Mucosa of descending colon (tissue), 3 donors: ENCODE measurements around the gene CPT1A. TPM values are rescaled to one million over a fixed set of nuclear protein-coding genes. Genes with fewer than 3 reads are reported as not detected.
A peak's percentile ranks its signal among the peaks of the same experiment; 100 is the strongest.

Source experiments
- ATAC-seq: fragments of 200-7000 bp; cut with Tn5 transposase; one replicate; pipeline ENCODE4 v1.9.1; 2020; ENCODE audit warnings: mild to moderate bottlenecking, moderate library complexity
- DNase-seq, 3 donors: peaks; one replicate each; pipeline ENCODE4 v3.0.0-alpha.2; 2020
- H3K36me3 ChIP-seq: fragments of 200-600 bp; one replicate; pipeline ENCODE4 v1.8.0; 2021; ENCODE audit warnings: low read depth, mild to moderate bottlenecking
- H3K4me1 ChIP-seq: fragments of 200-600 bp; one replicate; pipeline ENCODE4 v1.8.0; 2021; ENCODE audit warnings: low read depth, mild to moderate bottlenecking
- H3K4me3 ChIP-seq: fragments of 200-600 bp; one replicate; pipeline ENCODE4 v1.8.0; 2021; ENCODE audit warnings: mild to moderate bottlenecking
- H3K9me3 ChIP-seq: fragments of 200-600 bp; one replicate; pipeline ENCODE4 v1.8.0; 2021; ENCODE audit warnings: mild to moderate bottlenecking
- intact Hi-C, 2 donors: fragments of 100-400 bp; cut with DNase I in 1 of 2; cut with micrococcal nuclease in 1 of 2; formaldehyde crosslinking; loops; one replicate each; pipeline versions ENCODE4 v1.11.0 to v1.11.1; 2022; cut with DNase I, micrococcal nuclease
- total RNA-seq, 3 donors: library from RNA; stranded (reverse); fragmentation: NEBNext Ultra II Directional in 2 of 3; extraction: Animal tissue kit (Norgen Biotek cat#: 25700) in 2 of 3; gene quantifications; one replicate each; pipeline versions ENCODE4 v1.2.1 to v1.2.4, GENCODE V29; 2021 to 2023
- TF ChIP-seq, protein P1 (sequence below): fragments of 200-600 bp; IDR thresholded peaks from one replicate; pipeline ENCODE4 v1.8.0; 2022; ENCODE audit warnings: antibody characterized with exemption, mild to moderate bottlenecking
- donor health status: DM: no; HTN: no; CAD: no; lungs with moderate emphysema.
- donor health status: DM: no; HTN: no; CAD: no.
- donor health status: DM: no; HTN: yes; CAD: no.

Gene CPT1A
- total RNA-seq, 3 donors from 2014 or later, result 130 to 191 (median 144) TPM

DNA sequence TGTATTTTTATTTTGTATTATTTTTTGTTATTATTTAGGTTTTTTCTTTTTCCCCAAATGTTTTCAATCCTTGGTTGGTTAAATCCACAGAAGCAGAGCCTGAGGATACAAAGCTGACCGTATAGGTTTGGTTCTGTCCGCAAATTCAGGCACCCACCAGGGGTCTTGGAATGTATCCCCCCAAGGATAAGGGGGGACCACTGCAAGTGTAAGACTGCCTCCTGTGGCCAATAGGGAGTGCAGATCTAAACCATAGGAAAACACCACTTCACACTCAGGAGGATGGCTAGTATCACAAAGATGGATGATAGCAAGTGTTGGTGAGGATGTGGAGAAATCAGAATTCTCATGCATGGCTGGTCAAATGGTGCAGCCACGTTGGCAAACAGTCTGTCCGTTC lies 20.0 kb downstream of the CPT1A start:
- intact Hi-C loops, result no loop called here
- DNase-seq (no peak), ATAC-seq (no peak)
- H3K4me1 ChIP-seq, result peaks cover 18% of the 10 kb centered on the region
- TF ChIP-seq, protein P1, sequence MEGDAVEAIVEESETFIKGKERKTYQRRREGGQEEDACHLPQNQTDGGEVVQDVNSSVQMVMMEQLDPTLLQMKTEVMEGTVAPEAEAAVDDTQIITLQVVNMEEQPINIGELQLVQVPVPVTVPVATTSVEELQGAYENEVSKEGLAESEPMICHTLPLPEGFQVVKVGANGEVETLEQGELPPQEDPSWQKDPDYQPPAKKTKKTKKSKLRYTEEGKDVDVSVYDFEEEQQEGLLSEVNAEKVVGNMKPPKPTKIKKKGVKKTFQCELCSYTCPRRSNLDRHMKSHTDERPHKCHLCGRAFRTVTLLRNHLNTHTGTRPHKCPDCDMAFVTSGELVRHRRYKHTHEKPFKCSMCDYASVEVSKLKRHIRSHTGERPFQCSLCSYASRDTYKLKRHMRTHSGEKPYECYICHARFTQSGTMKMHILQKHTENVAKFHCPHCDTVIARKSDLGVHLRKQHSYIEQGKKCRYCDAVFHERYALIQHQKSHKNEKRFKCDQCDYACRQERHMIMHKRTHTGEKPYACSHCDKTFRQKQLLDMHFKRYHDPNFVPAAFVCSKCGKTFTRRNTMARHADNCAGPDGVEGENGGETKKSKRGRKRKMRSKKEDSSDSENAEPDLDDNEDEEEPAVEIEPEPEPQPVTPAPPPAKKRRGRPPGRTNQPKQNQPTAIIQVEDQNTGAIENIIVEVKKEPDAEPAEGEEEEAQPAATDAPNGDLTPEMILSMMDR, result no peak
- no peaks in the 10 kb centered on the region for H3K36me3 ChIP-seq
- H3K4me3 ChIP-seq, result no peak overlapping the region
- no peaks in the 10 kb centered on the region for H3K9me3 ChIP-seq

DNA sequence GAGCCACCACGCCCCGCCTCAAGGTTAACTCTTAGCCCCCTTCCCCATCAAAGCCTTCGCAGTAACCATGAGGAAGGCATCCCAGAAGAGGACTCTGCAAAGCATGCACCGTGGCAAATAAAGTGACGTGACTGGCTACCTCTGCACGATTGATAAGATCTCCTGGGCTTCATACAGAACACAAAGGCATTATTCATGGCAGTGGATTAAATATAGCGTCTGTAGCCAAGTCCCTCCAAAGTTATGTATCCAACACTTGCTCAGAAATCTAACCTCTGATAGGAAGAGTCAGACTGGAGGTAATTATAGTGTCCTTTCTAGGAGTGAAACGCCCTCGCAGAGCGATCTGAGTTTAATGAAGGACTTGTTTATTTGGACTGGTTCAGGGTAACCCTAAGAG lies 22.4 kb downstream of the CPT1A start:
- ATAC-seq, result no peak
- no peak for DNase-seq
- H3K4me1 ChIP-seq, result no peaks in the 10 kb centered on the region
- H3K4me3 ChIP-seq, result no peak overlapping the region
- no peaks in the 10 kb centered on the region for H3K9me3 ChIP-seq
- TF ChIP-seq, protein P1, result no peak
- intact Hi-C loops, result no loop called here
- H3K36me3 ChIP-seq, result peaks cover 3% of the 10 kb centered on the region

GRCh38 chr11:68818181-68818580 lies 23.5 kb downstream of the CPT1A start:
- Histone ChIP-seq H3K4me3 (no peak overlapping the region), H3K4me1 (no peaks in the 10 kb centered on the region), H3K36me3 (peaks cover 3% of the 10 kb centered on the region), H3K9me3 (no peaks in the 10 kb centered on the region)
- intact Hi-C loops, result no loop called here
- TF ChIP-seq, protein P1, result no peak
- ATAC-seq (peak; percentile 50), DNase-seq (no peak)

- TF ChIP-seq, protein P1, result no peak
- DNase-seq (no peak), ATAC-seq (no peak)
- peaks cover 5% of the 10 kb centered on the region for H3K4me1 ChIP-seq
- H3K36me3 ChIP-seq, result peaks cover 3% of the 10 kb centered on the region
- H3K9me3 ChIP-seq, result no peaks in the 10 kb centered on the region
- intact Hi-C loops, result no loop called here
- H3K4me3 ChIP-seq, result no peak overlapping the region
Observed at GRCh38 chr11:68817554-68817953, 24.2 kb downstream of the CPT1A start.

DNA sequence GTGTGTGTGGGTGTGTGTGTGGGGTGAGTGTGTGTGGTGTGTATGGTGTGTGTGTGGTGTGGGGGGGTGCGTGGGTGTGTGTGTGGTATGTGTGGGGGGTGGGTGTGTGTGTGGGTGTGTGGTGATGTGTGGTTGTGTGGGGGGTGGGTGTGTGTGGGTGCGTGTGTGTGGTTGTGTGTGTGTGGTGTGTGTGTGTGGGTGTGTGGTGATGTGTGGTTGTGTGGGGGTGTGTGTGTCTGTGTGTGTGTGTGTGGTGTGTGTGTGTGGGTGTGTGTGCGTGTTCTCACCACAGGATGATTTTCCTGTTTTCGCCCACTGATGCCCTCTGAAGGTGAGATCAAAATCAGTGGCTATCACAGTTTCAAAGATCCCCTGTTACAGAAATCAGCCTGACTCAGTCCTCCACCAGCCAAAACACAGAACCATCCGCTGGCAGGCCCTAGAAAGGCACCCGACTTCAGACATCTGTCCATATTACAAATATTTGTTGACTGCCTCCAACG lies 24.7 kb downstream of the CPT1A start:
- Histone ChIP-seq H3K9me3 (no peaks in the 10 kb centered on the region), H3K36me3 (peaks cover 3% of the 10 kb centered on the region), H3K4me3 (no peak overlapping the region), H3K4me1 (peaks cover 10% of the 10 kb centered on the region)
- ATAC-seq, result no peak
- no peak for DNase-seq
- intact Hi-C loops, result no loop called here
- TF ChIP-seq, protein P1, result no peak

GRCh38 chr11:68816251-68816776 lies 25.4 kb downstream of the CPT1A start:
- no peak overlapping the region for H3K4me3 ChIP-seq
- no peaks in the 10 kb centered on the region for H3K9me3 ChIP-seq
- peaks cover 11% of the 10 kb centered on the region for H3K4me1 ChIP-seq
- intact Hi-C loops, result no loop called here
- peak in 1 of 3 donors; percentile 24 for DNase-seq
- peaks cover 3% of the 10 kb centered on the region for H3K36me3 ChIP-seq
- no peak for ATAC-seq
- TF ChIP-seq, protein P1, result no peak
